HepG2 (cell line): Measurements from ENCODE around the gene ACVR1B. TPM values are rescaled to one million over a fixed set of nuclear protein-coding genes. Genes with fewer than 3 reads are reported as not detected.

Experiments
- ARHGAP35 ChIP-seq: sonication (generic); formaldehyde crosslinking; IDR thresholded peaks from 2 replicates; pipeline ENCODE4 v1.9.0; 2022; ENCODE audit warnings: mild to moderate bottlenecking, inconsistent platforms, moderate library complexity, missing genetic modification reagents, borderline replicate concordance
- CHCHD3 ChIP-seq: sonication (generic); formaldehyde crosslinking; IDR thresholded peaks from 2 replicates; pipeline ENCODE4 v1.8.0; 2022; ENCODE audit warnings: mild to moderate bottlenecking, missing genetic modification reagents, moderate library complexity
- DZIP1 ChIP-seq: sonication (generic); formaldehyde crosslinking; IDR thresholded peaks from 2 replicates; pipeline ENCODE4 v1.5.0; 2020; ENCODE audit warnings: mild to moderate bottlenecking, missing genetic modification reagents
- FOSL2 ChIP-seq: sonication (generic); formaldehyde crosslinking; IDR thresholded peaks from 2 replicates; pipeline ENCODE4 v1.4.0; 2020; ENCODE audit warnings: missing genetic modification reagents
- HOXA9 ChIP-seq: sonication (generic); formaldehyde crosslinking; IDR thresholded peaks from 2 replicates; pipeline ENCODE4 v1.8.1; 2022; ENCODE audit warnings: missing genetic modification reagents, mild to moderate bottlenecking, moderate library complexity, borderline replicate concordance
- MEF2D ChIP-seq: sonication (generic); formaldehyde crosslinking; IDR thresholded peaks from 2 replicates; pipeline ENCODE4 v1.5.1; 2020; ENCODE audit warnings: mild to moderate bottlenecking, missing genetic modification reagents
- MYC ChIP-seq: sonication (generic); formaldehyde crosslinking; IDR thresholded peaks from 2 replicates; pipeline ENCODE4 v1.9.0; 2021; ENCODE audit warnings: missing genetic modification reagents, borderline replicate concordance
- NFE2 ChIP-seq: sonication (generic); formaldehyde crosslinking; IDR thresholded peaks from 2 replicates; pipeline ENCODE4 v1.4.0; 2020; ENCODE audit warnings: missing genetic modification reagents
- NFYB ChIP-seq: sonication (generic); formaldehyde crosslinking; IDR thresholded peaks from 2 replicates; pipeline ENCODE4 v1.4.0; 2020; ENCODE audit warnings: missing genetic modification reagents
- NKX3-1 ChIP-seq: sonication (generic); formaldehyde crosslinking; IDR thresholded peaks from 2 replicates; pipeline ENCODE4 v1.5.0; 2020; ENCODE audit warnings: missing genetic modification reagents
- RARA ChIP-seq: IDR thresholded peaks from 2 replicates; pipeline ENCODE4 v1.6.1; 2016; ENCODE audit warnings: missing genetic modification reagents, missing compliant biosample characterization
- REXO4 ChIP-seq: sonication (generic); formaldehyde crosslinking; IDR thresholded peaks from 2 replicates; pipeline ENCODE4 v1.8.0; 2022; ENCODE audit warnings: missing genetic modification reagents, mild to moderate bottlenecking, borderline replicate concordance
- SAP130 ChIP-seq: IDR thresholded peaks from 2 replicates; pipeline ENCODE4 v1.6.1; 2016; ENCODE audit warnings: low read depth
- SOX6 ChIP-seq, 2 experiments: fragments of 450-650 bp in 1 of 2; sonication (generic) in 1 of 2; formaldehyde crosslinking in 1 of 2; IDR thresholded peaks; 2 replicates each; pipeline versions ENCODE4 v1.4.0 to v1.6.1; 2017 to 2020; ENCODE audit warnings: antibody characterized with exemption in 1 of 2, mild to moderate bottlenecking in 1 of 2, missing genetic modification reagents in 1 of 2
- SPEN ChIP-seq: sonication (generic); formaldehyde crosslinking; IDR thresholded peaks from 2 replicates; pipeline ENCODE4 v1.5.1; 2020; ENCODE audit warnings: low read depth, mild to moderate bottlenecking, missing genetic modification reagents
- YEATS4 ChIP-seq: sonication (generic); formaldehyde crosslinking; IDR thresholded peaks from 2 replicates; pipeline ENCODE4 v1.4.0; 2020; ENCODE audit warnings: missing genetic modification reagents, borderline replicate concordance
- ZC3H13 ChIP-seq: sonication (generic); formaldehyde crosslinking; IDR thresholded peaks from 2 replicates; pipeline ENCODE4 v1.8.1; 2023; ENCODE audit warnings: mild to moderate bottlenecking, missing genetic modification reagents, moderate library complexity
- ZMYM2 ChIP-seq: sonication (generic); formaldehyde crosslinking; IDR thresholded peaks from 2 replicates; pipeline ENCODE4 v1.8.0; 2022; ENCODE audit warnings: mild to moderate bottlenecking, missing genetic modification reagents
- ZNF10 ChIP-seq: sonication (generic); formaldehyde crosslinking; IDR thresholded peaks from 2 replicates; pipeline ENCODE4 v1.4.0; 2020; ENCODE audit warnings: mild to moderate bottlenecking, low read depth, missing genetic modification reagents, borderline replicate concordance
- ZNF317 ChIP-seq: sonication (generic); formaldehyde crosslinking; IDR thresholded peaks from 2 replicates; pipeline ENCODE4 v1.5.0; 2020; ENCODE audit warnings: mild to moderate bottlenecking, missing genetic modification reagents
- ZNF451 ChIP-seq: sonication (generic); formaldehyde crosslinking; IDR thresholded peaks from 2 replicates; pipeline ENCODE4 v1.5.0; 2020; ENCODE audit warnings: mild to moderate bottlenecking, missing genetic modification reagents
- ZNF577 ChIP-seq: sonication (generic); formaldehyde crosslinking; IDR thresholded peaks from 2 replicates; pipeline ENCODE4 v1.4.0; 2020; ENCODE audit warnings: mild to moderate bottlenecking, low read depth, missing genetic modification reagents, borderline replicate concordance
- ZNF674 ChIP-seq: sonication (generic); formaldehyde crosslinking; IDR thresholded peaks from 2 replicates; pipeline ENCODE4 v1.5.0; 2020; ENCODE audit warnings: low read depth, mild to moderate bottlenecking, missing genetic modification reagents
- polyA plus RNA-seq, 8 experiments: library from polyadenylated mRNA; depleted of rRNA in 3 of 8; stranded (reverse) in 7 of 8; unstranded in 1 of 8; fragments of >200 nt; fragmentation: Illumina TruSeq in 4 of 8; extraction: Trizol in 4 of 8; gene quantifications; 2 replicates each; pipeline versions ENCODE4 v1.2.1 to v1.2.3, GENCODE V29; 2011 to 2016; ENCODE audit warnings: low read depth in 4 of 8, missing spikeins in 1 of 8, mixed read lengths in 1 of 8; ENCODE audit not compliant: insufficient read depth in 1 of 8
- total RNA-seq, 5 experiments: library from RNA; depleted of rRNA; stranded (reverse); fragments of >200 nt; fragmentation: Illumina TruSeq; extraction: Trizol; gene quantifications; 2 replicates each; pipeline ENCODE4 v1.2.3, GENCODE V29; 2016; ENCODE audit warnings: low read depth in 1 of 5
- TF ChIP-seq, protein P1 (sequence below): sonication (generic); formaldehyde crosslinking; IDR thresholded peaks from 2 replicates; pipeline ENCODE4 v1.8.0; 2022; ENCODE audit warnings: missing genetic modification reagents, low read depth, mild to moderate bottlenecking, borderline replicate concordance
- TF ChIP-seq, protein P2 (sequence below): sonication (generic); formaldehyde crosslinking; IDR thresholded peaks from 2 replicates; pipeline ENCODE4 v1.8.0; 2022; ENCODE audit warnings: missing genetic modification reagents, mild to moderate bottlenecking, moderate library complexity, borderline replicate concordance

Gene ACVR1B
- total and polyA plus RNA-seq, 2 of the 13 experiments (the other 11 are each of a cell fraction or from before 2014, with no cell fraction given) = 8.9 to 12.1 TPM

DNA sequence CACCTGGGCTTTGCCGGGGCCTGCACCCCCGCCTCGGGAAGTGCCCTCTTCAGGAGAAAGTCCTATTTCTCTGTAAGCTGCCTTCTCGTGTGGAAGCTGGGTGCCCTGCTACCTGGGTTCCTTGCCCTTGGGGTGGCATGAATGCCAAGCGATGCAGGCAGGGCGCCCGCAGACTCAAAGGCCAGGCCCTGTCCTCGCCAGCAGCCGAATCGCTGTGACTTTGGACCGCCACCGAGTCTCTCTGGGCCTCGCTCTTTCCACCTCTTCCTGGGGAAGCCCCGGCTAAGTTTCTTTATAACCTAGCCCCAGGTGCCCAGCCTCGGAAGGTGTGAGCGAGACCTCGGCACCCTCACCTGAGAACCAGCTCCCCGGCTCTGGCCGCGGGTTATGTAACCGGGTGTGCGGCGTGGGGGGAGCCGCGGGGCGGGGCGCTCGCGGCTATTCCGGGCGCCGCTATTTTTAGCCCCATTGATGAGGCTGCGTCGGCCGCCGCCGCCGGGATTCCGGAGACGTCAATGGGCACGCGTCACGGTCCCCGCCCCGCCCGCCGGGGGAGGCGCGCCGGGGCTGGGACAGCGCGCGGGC is 85.2 kb downstream of the ACVR1B start (continued):
- TF ChIP-seq SAP130 (CRISPR knock-in tag) = peak; percentile 53
- TF ChIP-seq ARHGAP35 (CRISPR knock-in tag) = no peak
- TF ChIP-seq SPEN (CRISPR knock-in tag) = peak; percentile 60; the same call in 1 of the 2 replicates
- no peak for TF ChIP-seq ZMYM2 (CRISPR knock-in tag)
- TF ChIP-seq FOSL2 = peak; percentile 29; the same call in 1 of the 2 replicates
- no peak for TF ChIP-seq YEATS4 (CRISPR knock-in tag)
- peak; percentile 100 for TF ChIP-seq MEF2D (CRISPR knock-in tag)
- TF ChIP-seq CHCHD3 (CRISPR knock-in tag) = no peak
- peak; percentile 64; the same call in 1 of the 2 replicates for TF ChIP-seq RARA
- no peak for TF ChIP-seq SOX6 (IDR thresholded peaks at IDR 0.05)
- TF ChIP-seq SOX6 (CRISPR knock-in tag; IDR thresholded peaks at IDR 0.05) = peak; percentile 60; the same call in 1 of the 2 replicates
- TF ChIP-seq ZNF317 (CRISPR knock-in tag) = no peak
- TF ChIP-seq NFYB (CRISPR knock-in tag) = no peak
- TF ChIP-seq NFE2 (CRISPR knock-in tag) = no peak
- TF ChIP-seq ZC3H13 (CRISPR knock-in tag) = no peak
- TF ChIP-seq, protein P1, sequence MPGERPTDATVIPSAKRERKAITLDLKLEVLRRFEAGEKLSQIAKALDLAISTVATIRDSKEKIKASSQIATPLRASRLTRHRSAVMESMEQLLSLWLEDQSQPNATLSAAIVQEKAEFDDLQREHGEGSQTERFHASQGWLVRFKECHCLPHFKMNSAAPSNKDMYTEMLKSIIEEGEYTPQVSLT (CRISPR knock-in tag) = no peak
- TF ChIP-seq ZNF674 (CRISPR knock-in tag) = no peak
- no peak for TF ChIP-seq NKX3-1
- peak; percentile 37; the same call in 1 of the 2 replicates for TF ChIP-seq MYC (CRISPR knock-in tag)
- 0 out of 2 replicates have a peak, but pooled peaks have one; percentile 40 for TF ChIP-seq DZIP1 (CRISPR knock-in tag)
- no peak for TF ChIP-seq ZNF10 (CRISPR knock-in tag)
- no peak for TF ChIP-seq ZNF451 (CRISPR knock-in tag)
- TF ChIP-seq REXO4 (CRISPR knock-in tag) = no peak
- no peak for TF ChIP-seq HOXA9 (CRISPR knock-in tag)
- TF ChIP-seq, protein P2, sequence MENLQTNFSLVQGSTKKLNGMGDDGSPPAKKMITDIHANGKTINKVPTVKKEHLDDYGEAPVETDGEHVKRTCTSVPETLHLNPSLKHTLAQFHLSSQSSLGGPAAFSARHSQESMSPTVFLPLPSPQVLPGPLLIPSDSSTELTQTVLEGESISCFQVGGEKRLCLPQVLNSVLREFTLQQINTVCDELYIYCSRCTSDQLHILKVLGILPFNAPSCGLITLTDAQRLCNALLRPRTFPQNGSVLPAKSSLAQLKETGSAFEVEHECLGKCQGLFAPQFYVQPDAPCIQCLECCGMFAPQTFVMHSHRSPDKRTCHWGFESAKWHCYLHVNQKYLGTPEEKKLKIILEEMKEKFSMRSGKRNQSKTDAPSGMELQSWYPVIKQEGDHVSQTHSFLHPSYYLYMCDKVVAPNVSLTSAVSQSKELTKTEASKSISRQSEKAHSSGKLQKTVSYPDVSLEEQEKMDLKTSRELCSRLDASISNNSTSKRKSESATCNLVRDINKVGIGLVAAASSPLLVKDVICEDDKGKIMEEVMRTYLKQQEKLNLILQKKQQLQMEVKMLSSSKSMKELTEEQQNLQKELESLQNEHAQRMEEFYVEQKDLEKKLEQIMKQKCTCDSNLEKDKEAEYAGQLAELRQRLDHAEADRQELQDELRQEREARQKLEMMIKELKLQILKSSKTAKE (CRISPR knock-in tag) = peak; percentile 75
- no peak for TF ChIP-seq ZNF577 (CRISPR knock-in tag)
